ENCODE results near the gene TMEM203. TPM values are rescaled to one million over a fixed set of nuclear protein-coding genes. Genes with fewer than 3 reads are reported as not detected.
A peak's percentile ranks its signal among the peaks of the same experiment; 100 is the strongest.

The TMEM203 gene
- total and polyA plus RNA-seq, 5 experiments from 2014 or later = 42.7 to 163 (median 128) TPM

DNA sequence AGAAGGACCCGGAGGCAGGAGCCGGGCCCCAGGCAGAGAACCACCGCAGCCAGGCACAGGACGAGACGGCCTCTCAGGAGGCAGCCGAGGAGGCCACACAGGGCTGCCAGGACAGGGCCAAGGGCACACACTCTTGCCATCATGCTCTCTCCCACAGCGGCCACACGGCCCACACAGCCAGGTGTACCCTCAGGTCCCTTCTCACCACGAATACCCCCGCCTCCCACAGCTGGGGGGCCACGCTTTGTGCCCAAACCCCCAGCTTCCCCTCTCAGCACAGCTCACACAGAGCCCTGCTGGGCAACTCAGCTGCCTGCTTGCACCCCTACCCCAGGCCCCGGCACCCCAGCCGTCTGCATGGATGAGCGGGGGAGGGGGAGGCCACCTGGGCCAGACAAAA, 11.7 kb downstream of the TMEM203 start:
- no peak overlapping the region for H3K27ac Mint-ChIP-seq
- H3K27me3 Mint-ChIP-seq = no peaks in the 10 kb centered on the region
- ATAC-seq (no peak), DNase-seq (no peak)
- no peak overlapping the region for H3K4me3 Mint-ChIP-seq
- no peaks in the 10 kb centered on the region for H3K9me3 Mint-ChIP-seq
- peaks cover 6 to 23% (median 19%) of the 10 kb centered on the region in 4 donors for H3K4me1 Mint-ChIP-seq
- POLR2A ChIA-PET = interaction anchor here (8.1 kb wide), 1 partner anchor 8 kb away, joined by 135 read pairs; the partner anchor contains the start of genes NDOR1, TMEM203 and TPRN
- peaks cover 0 to 4% (median 0%) of the 10 kb centered on the region in 3 donors for H3K36me3 Mint-ChIP-seq

DNA sequence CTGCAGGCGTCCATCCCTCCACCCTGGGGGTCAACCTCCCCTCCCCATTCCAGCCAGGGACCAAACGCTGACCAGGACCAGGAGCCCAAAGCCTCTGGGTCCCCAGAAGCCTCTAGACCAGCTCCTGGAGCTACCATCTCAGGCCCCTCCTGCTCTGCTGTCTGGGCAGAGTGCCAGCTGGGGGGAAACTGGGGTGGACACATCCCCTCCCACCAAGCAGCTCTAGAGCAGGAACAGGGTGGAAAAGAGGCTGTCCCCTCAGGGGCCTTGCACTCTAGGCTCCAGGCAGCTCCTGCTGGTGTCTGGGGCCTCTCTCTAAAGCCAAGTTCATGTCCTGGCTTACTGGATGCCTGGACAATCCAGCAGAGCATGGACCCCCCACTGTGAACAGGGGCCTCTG, 12.6 kb downstream of the TMEM203 start:
- Mint-ChIP-seq H3K4me3 (no peak overlapping the region), H3K36me3 (peaks cover 0 to 4% (median 0%) of the 10 kb centered on the region in 3 donors), H3K27ac (no peak overlapping the region), H3K27me3 (no peaks in the 10 kb centered on the region), H3K9me3 (no peaks in the 10 kb centered on the region), H3K4me1 (peaks cover 6 to 23% (median 21%) of the 10 kb centered on the region in 4 donors)
- POLR2A ChIA-PET = interaction anchor here (1.4 to 8.1 kb wide), 3 partner anchors 9 to 48 kb away, joined by 3 to 135 read pairs (median 6); partner anchors contain the start of genes NDOR1, TMEM203 and TPRN
- DNase-seq (no peak), ATAC-seq (no peak)

DNA sequence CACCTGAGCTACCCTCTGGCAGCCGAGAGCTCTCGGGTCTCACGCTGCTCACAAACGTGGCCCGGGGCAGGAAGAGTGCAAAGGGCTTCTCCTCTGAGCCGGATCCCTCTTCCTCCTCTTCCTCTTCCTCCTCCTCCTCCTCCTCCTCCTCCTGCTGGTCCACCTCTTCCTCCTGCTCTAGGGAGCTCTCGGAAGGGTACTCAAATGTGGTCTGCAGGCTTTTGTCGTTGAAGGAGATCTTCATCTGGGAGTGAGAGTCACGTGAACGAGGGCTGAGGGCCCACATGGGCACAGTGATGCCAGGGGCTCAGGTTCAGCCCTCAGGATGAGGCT, 13.0 kb downstream of the TMEM203 start:
- peak overlapping the region in 1 of 10 donors; percentile 52 for H3K27ac Mint-ChIP-seq

DNA sequence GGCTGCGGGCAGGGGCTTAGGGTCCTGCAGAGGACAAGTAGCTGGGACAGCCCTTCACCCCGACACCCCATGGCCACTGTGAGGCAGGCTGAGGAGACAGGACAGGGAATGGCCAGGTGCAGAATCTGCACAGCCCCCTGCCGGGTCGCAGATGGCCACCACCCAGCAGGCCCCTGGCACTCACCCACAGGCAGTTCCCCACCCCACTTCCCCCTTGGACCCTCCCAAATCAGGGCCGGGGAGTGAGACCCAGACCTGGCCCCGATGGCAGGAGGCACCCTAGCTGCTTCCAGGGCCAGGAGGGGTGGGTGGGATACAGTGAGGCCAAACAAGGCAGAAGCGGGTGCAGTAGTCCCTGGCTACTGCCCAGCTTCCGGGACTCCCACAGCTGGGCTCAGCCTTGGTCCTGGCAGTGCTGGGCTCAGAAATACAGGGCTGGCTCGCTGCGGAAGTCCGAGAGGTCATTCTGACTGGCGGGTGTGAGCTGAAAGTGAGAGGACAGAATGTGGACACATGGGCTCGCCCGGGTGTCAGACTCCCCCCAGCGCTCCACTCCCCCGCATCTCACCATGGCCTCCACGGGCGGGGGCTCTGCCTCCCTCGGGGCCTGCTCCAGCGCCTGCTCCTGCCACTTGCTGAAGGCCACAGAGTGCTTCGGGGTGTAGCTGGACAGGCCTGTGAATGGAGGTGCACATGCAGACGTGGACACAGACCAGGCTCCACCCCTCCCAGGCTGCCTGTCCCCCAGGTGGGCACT, 13.6 kb downstream of the TMEM203 start:
- H3K27me3 Mint-ChIP-seq = no peaks in the 10 kb centered on the region
- ATAC-seq = no peak
- peaks cover 0 to 4% (median 2%) of the 10 kb centered on the region in 3 donors for H3K36me3 Mint-ChIP-seq
- no peak overlapping the region for H3K4me3 Mint-ChIP-seq
- H3K27ac Mint-ChIP-seq = peak overlapping the region in 1 of 10 donors; percentile 57
- no peak for DNase-seq
- H3K9me3 Mint-ChIP-seq = no peaks in the 10 kb centered on the region
- H3K4me1 Mint-ChIP-seq = peaks cover 6 to 31% (median 30%) of the 10 kb centered on the region in 4 donors
- POLR2A ChIA-PET = interaction anchor here (1.4 to 8.1 kb wide), 3 partner anchors 10 to 49 kb away, joined by 3 to 135 read pairs (median 6); partner anchors contain the start of genes NDOR1, TMEM203 and TPRN

More for the DNA sequence above, 13.0 kb downstream of the TMEM203 start:
- H3K9me3 Mint-ChIP-seq = no peaks in the 10 kb centered on the region
- DNase-seq (no peak), ATAC-seq (no peak)
- no peak overlapping the region for H3K4me3 Mint-ChIP-seq
- H3K4me1 Mint-ChIP-seq = peaks cover 6 to 27% (median 25%) of the 10 kb centered on the region in 4 donors
- POLR2A ChIA-PET = interaction anchor here (1.4 to 8.1 kb wide), 3 partner anchors 10 to 48 kb away, joined by 3 to 135 read pairs (median 6); partner anchors contain the start of genes NDOR1, TMEM203 and TPRN
- peaks cover 0 to 4% (median 2%) of the 10 kb centered on the region in 3 donors for H3K36me3 Mint-ChIP-seq
- H3K27me3 Mint-ChIP-seq = no peaks in the 10 kb centered on the region

DNA sequence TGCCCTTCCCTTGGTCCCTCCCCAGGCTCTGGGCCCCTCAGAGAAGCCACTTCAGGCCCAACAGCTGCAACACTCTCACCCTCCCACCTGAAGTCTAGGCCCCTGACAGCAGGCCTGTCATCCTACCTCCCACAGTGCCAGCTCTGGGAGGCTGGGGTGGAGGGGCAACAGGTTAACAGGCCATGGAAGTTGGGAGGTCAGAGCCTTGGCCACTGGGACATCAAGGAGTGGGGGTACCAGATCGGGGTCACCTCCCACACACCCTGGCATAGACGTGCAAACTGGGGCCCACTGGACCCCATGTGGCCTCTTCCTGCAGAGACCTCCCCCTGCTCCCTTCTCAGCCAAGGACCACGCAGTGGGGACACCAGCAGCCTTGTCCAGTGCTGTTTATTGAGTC, 14.2 kb downstream of the TMEM203 start:
- H3K27ac Mint-ChIP-seq = peak overlapping the region in 5 of 10 donors; percentile 18 to 77 (median 57)
- H3K36me3 Mint-ChIP-seq = peaks cover 0 to 4% (median 3%) of the 10 kb centered on the region in 3 donors
- peaks cover 6 to 37% (median 33%) of the 10 kb centered on the region in 4 donors for H3K4me1 Mint-ChIP-seq
- ATAC-seq (no peak), DNase-seq (no peak)
- H3K27me3 Mint-ChIP-seq = no peaks in the 10 kb centered on the region
- no peaks in the 10 kb centered on the region for H3K9me3 Mint-ChIP-seq
- H3K4me3 Mint-ChIP-seq = peak overlapping the region in 4 of 10 donors; percentile 34 to 72 (median 55)
- POLR2A ChIA-PET = interaction anchor here (4.9 to 8.1 kb wide), 2 partner anchors 11 to 34 kb away, joined by 59 to 135 read pairs; partner anchors contain the start of genes CYSRT1, NDOR1, RNF208 and RNF224

DNA sequence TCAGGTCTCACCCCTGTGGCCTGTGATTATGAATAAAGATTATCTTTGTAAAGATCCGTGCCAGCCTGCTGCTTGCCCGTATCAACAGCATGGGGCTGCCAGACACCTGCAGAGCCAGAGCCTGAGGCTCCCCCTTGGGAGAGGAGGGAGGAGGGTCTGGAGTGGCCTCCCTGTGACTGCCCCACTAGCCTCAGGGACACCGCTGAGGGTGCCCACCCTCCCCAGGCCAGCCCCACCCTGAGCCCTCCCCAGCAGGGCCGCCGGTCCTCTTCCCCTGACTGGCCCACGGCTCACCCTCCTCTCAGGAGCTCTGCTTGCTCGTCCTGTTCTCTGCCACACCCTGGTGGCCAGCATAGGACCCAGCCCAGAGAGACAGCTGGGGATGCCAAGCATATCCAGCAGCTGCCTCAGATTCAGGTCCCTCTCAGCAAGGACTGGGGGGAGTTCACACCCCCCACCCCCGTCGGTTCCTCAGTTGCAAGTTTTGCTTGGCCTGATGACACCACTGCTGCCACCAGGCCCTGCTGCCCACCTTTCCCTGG, 15.1 kb downstream of the TMEM203 start:
- no peak for ATAC-seq
- Mint-ChIP-seq H3K27ac (peak overlapping the region in 6 of 10 donors; percentile 40 to 83 (median 58)), H3K27me3 (no peaks in the 10 kb centered on the region), H3K9me3 (no peaks in the 10 kb centered on the region), H3K4me1 (peaks cover 6 to 43% (median 36%) of the 10 kb centered on the region in 4 donors), H3K4me3 (peak overlapping the region; percentile 39 to 92 (median 64)), H3K36me3 (peaks cover 0 to 4% (median 4%) of the 10 kb centered on the region in 3 donors)
- POLR2A ChIA-PET = interaction anchor here (2.6 to 8.1 kb wide), 3 partner anchors 12 to 35 kb away, joined by 6 to 135 read pairs (median 59); partner anchors contain the start of genes CYSRT1, NDOR1, RNF208 and RNF224
- DNase-seq = no peak

DNA sequence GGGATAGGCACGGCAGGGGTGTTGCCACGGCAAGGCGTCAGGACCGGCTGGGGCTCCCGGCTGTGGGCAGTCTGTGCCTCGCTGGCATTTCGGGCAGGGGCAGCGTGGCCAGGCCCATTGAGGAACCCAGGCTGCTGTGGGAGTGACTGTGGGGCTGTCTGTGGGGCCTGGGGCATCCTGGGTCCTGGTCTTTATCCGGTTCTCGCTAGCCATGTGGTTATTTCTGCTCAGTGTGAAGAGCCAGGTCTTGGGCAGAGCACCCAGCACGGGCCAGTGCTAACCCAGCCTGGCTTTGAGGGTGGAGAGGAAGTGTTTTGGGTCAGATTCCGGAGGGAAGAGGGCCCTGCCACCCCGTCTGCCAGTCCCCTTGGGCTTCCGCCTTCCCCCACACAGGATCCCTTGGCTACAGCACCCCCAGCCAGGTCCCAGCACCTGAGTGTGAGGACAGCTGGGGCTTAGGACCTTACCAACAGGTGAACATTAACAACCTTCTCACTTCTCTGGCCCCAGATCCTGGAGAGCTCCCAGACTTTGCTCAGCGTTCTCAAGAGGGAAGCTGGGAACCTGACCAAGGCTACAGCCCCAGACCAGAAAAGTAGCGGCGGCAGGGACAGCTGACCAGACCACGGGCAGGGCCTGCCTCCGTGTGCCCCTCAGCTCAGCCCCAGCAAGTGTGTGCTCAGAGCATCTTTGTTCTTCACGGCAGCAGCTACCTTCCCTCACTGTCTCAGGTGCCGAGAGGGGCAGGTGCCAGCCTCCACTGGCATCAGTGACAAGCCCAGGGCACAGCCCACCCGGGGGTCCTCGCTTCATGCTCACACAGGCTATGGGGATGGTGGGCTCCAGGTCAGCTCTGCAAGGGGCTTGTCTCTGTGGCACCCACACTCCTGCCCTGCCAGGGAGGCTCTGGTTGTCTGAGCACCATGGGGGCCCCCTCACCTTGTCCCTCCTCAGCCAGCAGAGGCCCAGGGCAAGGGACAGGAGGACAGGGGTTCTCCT, 15.9 kb downstream of the TMEM203 start:
- Mint-ChIP-seq H3K9me3 (no peaks in the 10 kb centered on the region), H3K27me3 (no peaks in the 10 kb centered on the region), H3K4me3 (peak overlapping the region; percentile 87 to 95 (median 92)), H3K27ac (peak overlapping the region; percentile 77 to 98 (median 94)), H3K36me3 (peaks cover 0 to 7% (median 4%) of the 10 kb centered on the region in 3 donors), H3K4me1 (peaks cover 6 to 46% (median 36%) of the 10 kb centered on the region in 4 donors)
- no peak for DNase-seq
- ATAC-seq = no peak
- POLR2A ChIA-PET = interaction anchor here (0.8 to 8.1 kb wide), 16 partner anchors 13 to 120 kb away, joined by 3 to 135 read pairs (median 7); partner anchors contain the start of genes CYSRT1, MAN1B1, NDOR1 and NELFB

DNA sequence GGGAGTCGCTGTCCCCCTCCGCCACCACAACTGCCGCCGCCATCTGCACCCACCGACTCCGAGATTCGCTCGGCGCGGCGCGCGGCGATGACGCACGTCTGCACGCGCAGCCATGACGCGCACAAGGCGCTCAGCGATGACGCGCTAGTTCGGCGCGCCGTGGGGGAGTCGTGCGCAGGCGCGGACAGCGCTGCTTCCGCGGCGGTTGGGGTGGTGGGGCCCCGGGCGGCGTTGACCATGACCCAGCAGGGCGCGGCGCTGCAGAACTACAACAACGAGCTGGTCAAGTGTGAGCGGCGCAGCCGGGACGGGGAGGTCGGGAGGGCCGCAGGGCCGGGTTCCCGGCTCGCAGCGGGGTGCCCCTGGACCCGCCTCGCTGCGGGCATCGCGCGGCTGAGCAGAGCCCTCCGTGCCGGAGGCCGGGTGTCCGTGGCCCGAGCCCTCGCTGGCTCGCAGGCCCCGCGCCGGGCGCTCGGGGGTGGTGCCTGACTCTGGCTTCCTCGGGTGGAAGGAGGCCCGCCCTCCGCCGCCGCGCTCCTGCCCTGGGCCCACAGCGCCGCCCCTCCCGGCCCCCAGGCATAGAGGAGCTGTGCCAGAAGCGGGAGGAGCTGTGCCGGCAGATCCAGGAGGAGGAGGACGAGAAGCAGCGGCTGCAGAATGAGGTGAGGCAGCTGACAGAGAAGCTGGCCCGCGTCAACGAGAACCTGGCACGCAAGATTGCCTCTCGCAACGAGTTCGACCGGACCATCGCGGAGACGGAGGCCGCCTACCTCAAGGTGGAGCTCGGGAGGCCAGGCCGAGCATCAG, 16.8 kb downstream of the TMEM203 start, which contains the start of the genes ANAPC2 and SSNA1:
Gene ANAPC2, minus strand, starts transcription at position 71 of the 807 bp plus-strand sequence. Its CDS starts 28 bp downstream, at position 43.
Gene SSNA1, plus strand, starts transcription at position 187 of the 807 bp plus-strand sequence. Its CDS starts 51 bp downstream, at position 238.
- POLR2A ChIA-PET = interaction anchor here (0.8 to 8.1 kb wide), 22 partner anchors 13 to 286 kb away, joined by 3 to 135 read pairs (median 4); partner anchors contain the start of genes CYSRT1, LRRC26, MAN1B1 and NDOR1

DNA sequence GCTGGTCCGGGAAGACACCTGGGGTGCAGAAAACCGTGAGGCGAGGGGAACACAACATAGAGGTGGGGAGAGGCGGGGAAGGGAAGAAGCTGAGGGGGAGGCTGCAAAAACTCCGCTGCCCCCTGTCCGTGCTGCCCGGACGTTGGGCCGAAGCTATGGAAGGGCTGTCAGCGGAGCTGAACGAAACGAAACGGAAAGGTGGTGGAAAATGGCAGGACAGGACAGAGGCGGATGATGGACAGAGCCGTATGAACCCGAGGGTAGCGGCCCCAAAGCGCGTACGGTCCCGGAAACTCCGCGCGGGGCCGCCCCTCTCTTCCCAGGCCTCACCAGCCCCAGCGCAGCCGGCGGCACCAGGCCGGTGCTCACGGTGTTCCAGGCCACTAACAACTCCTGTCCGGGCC, 17.4 kb downstream of the TMEM203 start:
- peak in 1 of 2 donors; percentile 21 for ATAC-seq
- peaks cover 0 to 21% (median 9%) of the 10 kb centered on the region in 3 donors for H3K36me3 Mint-ChIP-seq
- POLR2A ChIA-PET = interaction anchor here (0.5 to 8.1 kb wide), 21 partner anchors 10 to 430 kb away, joined by 3 to 135 read pairs (median 5); partner anchors contain the start of genes CYSRT1, LRRC26, MAN1B1 and NDOR1

More for the DNA sequence above, 16.8 kb downstream of the TMEM203 start, which contains the start of the genes ANAPC2 and SSNA1:
- H3K27ac Mint-ChIP-seq = peak within 1 kb of the TSS; percentile 83 to 98 (median 94)
- H3K4me3 Mint-ChIP-seq = peak within 1 kb of the TSS; percentile 87 to 96 (median 92)
- peak; percentile 79 for ATAC-seq
- peaks cover 0 to 16% (median 4%) of the 10 kb centered on the region in 3 donors for H3K36me3 Mint-ChIP-seq
- DNase-seq = peak; percentile 83 to 95 (median 94)
- H3K9me3 Mint-ChIP-seq = no peaks in the 10 kb centered on the region
- H3K27me3 Mint-ChIP-seq = no peaks in the 10 kb centered on the region
- H3K4me1 Mint-ChIP-seq = peaks cover 8 to 50% (median 41%) of the 10 kb centered on the region in 4 donors

DNA sequence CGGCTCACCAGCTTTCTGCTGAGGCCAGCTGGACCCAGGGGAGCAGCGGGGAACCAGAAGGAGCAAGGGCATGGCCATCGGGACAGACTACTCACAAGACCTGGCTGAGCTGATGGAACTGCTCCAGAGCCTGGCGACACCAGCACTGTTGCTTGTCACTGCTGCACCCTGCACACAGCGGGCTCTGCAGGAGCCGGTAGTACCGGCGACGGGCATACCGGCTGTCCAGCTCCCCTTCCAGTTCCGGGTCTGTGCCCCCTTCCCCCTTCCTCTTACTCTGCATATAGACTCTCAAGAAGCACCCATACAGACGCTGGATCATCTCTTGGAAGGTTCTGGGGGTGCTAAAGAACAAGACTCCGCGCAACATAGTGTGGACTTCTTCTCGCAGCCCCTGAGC, 18.1 kb downstream of the TMEM203 start:
- Mint-ChIP-seq H3K27ac (peak overlapping the region; percentile 83 to 97 (median 93)), H3K9me3 (no peaks in the 10 kb centered on the region), H3K4me1 (peaks cover 8 to 50% (median 41%) of the 10 kb centered on the region in 4 donors), H3K36me3 (peaks cover 0 to 27% (median 9%) of the 10 kb centered on the region in 3 donors), H3K4me3 (peak overlapping the region; percentile 87 to 96 (median 91)), H3K27me3 (no peaks in the 10 kb centered on the region)
- ATAC-seq (no peak), DNase-seq (no peak)
- POLR2A ChIA-PET = interaction anchor here (0.5 to 8.1 kb wide), 17 partner anchors 9 to 431 kb away, joined by 3 to 135 read pairs (median 6); partner anchors contain the start of genes CYSRT1, MAN1B1, NDOR1 and RNF208

More for the DNA sequence above, 17.4 kb downstream of the TMEM203 start:
- Mint-ChIP-seq H3K4me1 (peaks cover 8 to 50% (median 41%) of the 10 kb centered on the region in 4 donors), H3K27ac (peak overlapping the region; percentile 83 to 97 (median 93)), H3K4me3 (peak overlapping the region; percentile 87 to 96 (median 91)), H3K9me3 (no peaks in the 10 kb centered on the region), H3K27me3 (no peaks in the 10 kb centered on the region)
- DNase-seq = no peak

Measured in naive thymus-derived CD8-positive, alpha-beta T cell (primary cell).